AG09309 (cell line): ENCODE measurements around the gene CMSS1.

Source experiments
- DNase-seq: peaks from one replicate; pipeline ENCODE4 v3.0.0-alpha.2; 2010; ENCODE audit warnings: low read depth
- H3K4me3 ChIP-seq: 2 replicates; pipeline ENCODE4 v1.5.1; 2011; ENCODE audit warnings: mild to moderate bottlenecking, low read depth, low read length, moderate library complexity; ENCODE audit not compliant: control insufficient read depth
- CTCF ChIP-seq: IDR thresholded peaks from 2 replicates; pipeline ENCODE4 v1.5.1; 2011; ENCODE audit warnings: mild to moderate bottlenecking, low read depth, low read length, inconsistent platforms; ENCODE audit not compliant: insufficient read depth, control insufficient read depth; ENCODE audit errors: missing control alignments

The CMSS1 gene

GRCh38 chr3:99879275-99879674 lies 61.6 kb downstream of the CMSS1 start:
- no peak overlapping the region for H3K4me3 ChIP-seq
- no peak for TF ChIP-seq CTCF
- DNase-seq = no peak

- TF ChIP-seq CTCF = no peak
- no peak for DNase-seq
- H3K4me3 ChIP-seq = no peak overlapping the region
These were observed 63.5 kb downstream of the CMSS1 start for GRCh38 chr3:99881121-99881524.

- DNase-seq = no peak
These were observed 64.9 kb downstream of the CMSS1 start for GRCh38 chr3:99882436-99883137.

GRCh38 chr3:99883138-99883461 lies 65.4 kb downstream of the CMSS1 start:
- DNase-seq = no peak
- H3K4me3 ChIP-seq = no peak overlapping the region
- TF ChIP-seq CTCF = no peak

More at GRCh38 chr3:99882436-99883137, 64.9 kb downstream of the CMSS1 start:
- no peak for TF ChIP-seq CTCF
- H3K4me3 ChIP-seq = no peak overlapping the region

- no peak overlapping the region for H3K4me3 ChIP-seq
- DNase-seq = no peak
- no peak for TF ChIP-seq CTCF
These were observed 66.0 kb downstream of the CMSS1 start for GRCh38 chr3:99883693-99884092.

GRCh38 chr3:99884484-99884883 lies 66.8 kb downstream of the CMSS1 start:
- no peak for DNase-seq
- TF ChIP-seq CTCF = no peak
- H3K4me3 ChIP-seq = no peak overlapping the region
